ENCODE data around the gene TCHHL1.

- no peak for TF ChIP-seq REST (IDR thresholded peaks at IDR 0.05; ENCODE audit: insufficient read depth in 1 of 2, low read depth in 2 of 2, low read length in 2 of 2)
- TF ChIP-seq TAF1 (IDR thresholded peaks at IDR 0.05; ENCODE audit: borderline replicate concordance, insufficient read depth, low read length) = no peak
Measured at GRCh38 chr1:152107031-152107983, 18.4 kb upstream of the TCHHL1 start.
